DOHH2 (cell line): ENCODE measurements around the gene CSNK2B.

Experiments used
- H3F3A ChIP-seq: fragments of 200-600 bp; sonication (generic), shearing (Covaris generic); 2 replicates; pipeline ENCODE4 v1.6.0; 2016; ENCODE audit warnings: antibody characterized with exemption, mild to moderate bottlenecking; ENCODE audit not compliant: control insufficient read depth, insufficient read depth
- H3K27ac ChIP-seq: fragments of 200-600 bp; sonication (generic); 2 replicates; pipeline ENCODE4 v1.5.1; 2014; ENCODE audit warnings: low read depth, mild to moderate bottlenecking, low read length, moderate library complexity
- H3K27me3 ChIP-seq: fragments of 200-600 bp; sonication (generic); 2 replicates; pipeline ENCODE4 v1.6.1; 2014; ENCODE audit warnings: mild to moderate bottlenecking, low read length, mixed read lengths; ENCODE audit not compliant: control insufficient read depth
- H3K36me3 ChIP-seq: fragments of 200-600 bp; sonication (generic); 2 replicates; pipeline ENCODE4 v1.6.1; 2014; ENCODE audit warnings: mild to moderate bottlenecking, low read length, moderate library complexity, mixed read lengths; ENCODE audit not compliant: control insufficient read depth
- H3K4me1 ChIP-seq: fragments of 200-600 bp; sonication (generic); 2 replicates; pipeline ENCODE4 v1.6.1; 2014; ENCODE audit warnings: mild to moderate bottlenecking, low read length, mixed read lengths; ENCODE audit not compliant: control insufficient read depth
- H3K4me2 ChIP-seq: fragments of 200-600 bp; sonication (generic); 2 replicates; pipeline ENCODE4 v1.6.0; 2014; ENCODE audit warnings: mild to moderate bottlenecking, low read length, moderate library complexity
- H3K4me3 ChIP-seq: fragments of 200-600 bp; sonication (generic); 2 replicates; pipeline ENCODE4 v1.5.1; 2014; ENCODE audit warnings: mild to moderate bottlenecking, low read length, mixed read lengths
- H3K79me2 ChIP-seq: fragments of 200-600 bp; sonication (generic); 2 replicates; pipeline ENCODE4 v1.6.1; 2014; ENCODE audit warnings: mild to moderate bottlenecking, low read length, mixed read lengths; ENCODE audit not compliant: control insufficient read depth
- H3K9me2 ChIP-seq: fragments of 200-600 bp; sonication (generic); replicated peaks from 2 replicates; pipeline ENCODE4 v1.6.1; 2014; ENCODE audit warnings: mild to moderate bottlenecking, low read length, mixed read lengths; ENCODE audit not compliant: control insufficient read depth
- H3K9me3 ChIP-seq: fragments of 200-600 bp; sonication (generic); 2 replicates; pipeline ENCODE4 v1.6.1; 2014; ENCODE audit warnings: antibody characterized with exemption, low read length, mixed read lengths; ENCODE audit not compliant: control insufficient read depth, insufficient read depth
- H4K20me1 ChIP-seq: fragments of 200-600 bp; sonication (generic); 2 replicates; pipeline ENCODE4 v1.6.0; 2014; ENCODE audit warnings: low read depth, mild to moderate bottlenecking, antibody characterized with exemption, low read length, moderate library complexity; ENCODE audit not compliant: control insufficient read depth, insufficient read depth
- CTCF ChIP-seq: fragments of 200-600 bp; sonication (generic); IDR thresholded peaks from one replicate; pipeline ENCODE4 v1.5.1; 2014; ENCODE audit warnings: antibody characterized with exemption, mild to moderate bottlenecking, low read depth, low read length; ENCODE audit not compliant: poor library complexity, severe bottlenecking
- EZH2phosphoT487 ChIP-seq: fragments of 200-600 bp; sonication (generic); IDR thresholded peaks from 2 replicates; pipeline ENCODE4 v1.6.1; 2017; ENCODE audit warnings: borderline replicate concordance, mild to moderate bottlenecking, antibody characterized with exemption, low read length, moderate library complexity, mixed read lengths

The CSNK2B gene

GRCh38 chr6:31633447-31633846 is 32.4 kb upstream of the CSNK2B start:
- Histone ChIP-seq H3K4me2 (no peak overlapping the region), H3F3A (peaks cover 42% of the 10 kb centered on the region)

GRCh38 chr6:31634131-31634530 is 31.7 kb upstream of the CSNK2B start:
- TF ChIP-seq EZH2phosphoT487 = no peak
- TF ChIP-seq CTCF = no peak
- Histone ChIP-seq H3K79me2 (peaks cover 20% of the 10 kb centered on the region), H3K9me3 (no peaks in the 10 kb centered on the region), H4K20me1 (peaks cover 4% of the 10 kb centered on the region; the same call in 1 of the 2 replicates), H3K36me3 (peaks cover 97% of the 10 kb centered on the region), H3F3A (peaks cover 48% of the 10 kb centered on the region), H3K27ac (no peak overlapping the region), H3K27me3 (no peaks in the 10 kb centered on the region), H3K9me2 (no peaks in the 10 kb centered on the region), H3K4me2 (no peak overlapping the region), H3K4me1 (no peaks in the 10 kb centered on the region), H3K4me3 (no peak overlapping the region)

More at GRCh38 chr6:31633447-31633846, 32.4 kb upstream of the CSNK2B start:
- no peaks in the 10 kb centered on the region for H3K27me3 ChIP-seq
- TF ChIP-seq CTCF (no peak), EZH2phosphoT487 (no peak)
- no peaks in the 10 kb centered on the region for H3K9me2 ChIP-seq
- H3K4me1 ChIP-seq = no peaks in the 10 kb centered on the region
- H4K20me1 ChIP-seq = peaks cover 4% of the 10 kb centered on the region; the same call in 1 of the 2 replicates
- peaks cover 26% of the 10 kb centered on the region for H3K79me2 ChIP-seq
- no peak overlapping the region for H3K27ac ChIP-seq
- H3K4me3 ChIP-seq = no peak overlapping the region
- no peaks in the 10 kb centered on the region for H3K9me3 ChIP-seq
- H3K36me3 ChIP-seq = peaks cover 97% of the 10 kb centered on the region

- Histone ChIP-seq H3K4me3 (no peak overlapping the region), H4K20me1 (peaks cover 4% of the 10 kb centered on the region; the same call in 1 of the 2 replicates), H3K9me2 (no peaks in the 10 kb centered on the region), H3K36me3 (peaks cover 97% of the 10 kb centered on the region), H3K4me1 (no peaks in the 10 kb centered on the region), H3F3A (peaks cover 56% of the 10 kb centered on the region), H3K9me3 (no peaks in the 10 kb centered on the region), H3K27me3 (no peaks in the 10 kb centered on the region), H3K4me2 (no peak overlapping the region), H3K27ac (no peak overlapping the region), H3K79me2 (peaks cover 19% of the 10 kb centered on the region)
- TF ChIP-seq EZH2phosphoT487 (no peak), CTCF (no peak)
These were observed 30.8 kb upstream of the CSNK2B start for GRCh38 chr6:31634969-31635575.
